ENCODE results near the gene ITGB1. TPM values are rescaled to one million over a fixed set of nuclear protein-coding genes. Genes with fewer than 3 reads are reported as not detected.

ITGB1 gene
- total RNA-seq, 2 donors from 2014 or later, result 254 to 393 TPM

GRCh38 chr10:32949221-32949678 lies 8.8 kb downstream of the ITGB1 start:
- no peak overlapping the region for H3K4me3 ChIP-seq
- H3K9ac ChIP-seq (ENCODE audit: low read depth in 2 of 2, low read length in 2 of 2), result no peak overlapping the region
- intact Hi-C loops (cut with DNase I), result no loop called here

GRCh38 chr10:32948451-32948850 lies 9.6 kb downstream of the ITGB1 start:
- Histone ChIP-seq H3K36me3 (no peaks in the 10 kb centered on the region), H3K27me3 (no peaks in the 10 kb centered on the region), H3K27ac (no peak overlapping the region), H3K9me3 (no peaks in the 10 kb centered on the region), H3K9ac (ENCODE audit: low read depth in 2 of 2, low read length in 2 of 2) (no peak overlapping the region), H3K4me1 (peaks cover 7% of the 10 kb centered on the region), H3K4me3 (no peak overlapping the region)
- no peak for DNase-seq
- intact Hi-C loops (cut with DNase I), result no loop called here
- TF ChIP-seq CTCF (IDR thresholded peaks at IDR 0.05), result no peak

More at GRCh38 chr10:32949221-32949678, 8.8 kb downstream of the ITGB1 start:
- Histone ChIP-seq H3K36me3 (no peaks in the 10 kb centered on the region), H3K4me1 (peaks cover 10% of the 10 kb centered on the region), H3K27ac (no peak overlapping the region), H3K9me3 (no peaks in the 10 kb centered on the region), H3K27me3 (no peaks in the 10 kb centered on the region)
- no peak for DNase-seq
- TF ChIP-seq CTCF (IDR thresholded peaks at IDR 0.05), result no peak

GRCh38 chr10:32947586-32947985 lies 10.4 kb downstream of the ITGB1 start:
- no peaks in the 10 kb centered on the region for H3K9me3 ChIP-seq
- H3K36me3 ChIP-seq, result no peaks in the 10 kb centered on the region
- H3K9ac ChIP-seq (ENCODE audit: low read depth in 2 of 2, low read length in 2 of 2), result no peak overlapping the region
- DNase-seq, result no peak
- TF ChIP-seq CTCF (IDR thresholded peaks at IDR 0.05), result no peak
- no peak overlapping the region for H3K27ac ChIP-seq
- no peaks in the 10 kb centered on the region for H3K27me3 ChIP-seq
- no peak overlapping the region for H3K4me3 ChIP-seq
- intact Hi-C loops (cut with DNase I), result no loop called here
- H3K4me1 ChIP-seq, result peaks cover 3% of the 10 kb centered on the region

GRCh38 chr10:32946108-32946507 lies 11.9 kb downstream of the ITGB1 start:
- H3K9ac ChIP-seq (ENCODE audit: low read depth in 2 of 2, low read length in 2 of 2), result no peak overlapping the region
- no peaks in the 10 kb centered on the region for H3K9me3 ChIP-seq
- no peaks in the 10 kb centered on the region for H3K36me3 ChIP-seq
- TF ChIP-seq CTCF (IDR thresholded peaks at IDR 0.05), result no peak
- H3K27me3 ChIP-seq, result no peaks in the 10 kb centered on the region
- H3K4me1 ChIP-seq, result no peaks in the 10 kb centered on the region
- intact Hi-C loops (cut with DNase I), result no loop called here
- H3K4me3 ChIP-seq, result no peak overlapping the region
- no peak for DNase-seq
- H3K27ac ChIP-seq, result no peak overlapping the region

GRCh38 chr10:32943854-32944661 lies 14.0 kb downstream of the ITGB1 start:
- intact Hi-C loops (cut with DNase I), result no loop called here
- H3K9me3 ChIP-seq, result no peaks in the 10 kb centered on the region
- no peak overlapping the region for H3K4me3 ChIP-seq
- no peaks in the 10 kb centered on the region for H3K4me1 ChIP-seq
- no peak overlapping the region for H3K9ac ChIP-seq (ENCODE audit: low read depth in 2 of 2, low read length in 2 of 2)
- H3K27ac ChIP-seq, result no peak overlapping the region
- TF ChIP-seq CTCF (IDR thresholded peaks at IDR 0.05), result no peak
- no peaks in the 10 kb centered on the region for H3K27me3 ChIP-seq
- peak; percentile 42 for DNase-seq
- no peaks in the 10 kb centered on the region for H3K36me3 ChIP-seq
